ENCODE data around the gene BMP8B. TPM values are rescaled to one million over a fixed set of nuclear protein-coding genes. Genes with fewer than 3 reads are reported as not detected.
"Not testable (repeated sequence)": the region's sequence is repeated elsewhere in the genome, so short reads cannot be mapped to it uniquely, and the experiment has no call there.

BMP8B gene
- total RNA-seq, 2 experiments from 2014 or later, result 0.91 to 0.94 TPM

GRCh38 chr1:39817091-39817932 lies 28.6 kb upstream of the BMP8B start:
- ChIA-PET POLR2A (interaction anchor here (1.1 kb wide), 1 partner anchor 191 kb away, joined by 4 read pairs; no protein-coding TSS in a partner anchor), CTCF (interaction anchor here (0.7 to 2.6 kb wide), 8 partner anchors 17 to 214 kb away, joined by 3 to 8 read pairs (median 3); no protein-coding TSS in a partner anchor)

DNA sequence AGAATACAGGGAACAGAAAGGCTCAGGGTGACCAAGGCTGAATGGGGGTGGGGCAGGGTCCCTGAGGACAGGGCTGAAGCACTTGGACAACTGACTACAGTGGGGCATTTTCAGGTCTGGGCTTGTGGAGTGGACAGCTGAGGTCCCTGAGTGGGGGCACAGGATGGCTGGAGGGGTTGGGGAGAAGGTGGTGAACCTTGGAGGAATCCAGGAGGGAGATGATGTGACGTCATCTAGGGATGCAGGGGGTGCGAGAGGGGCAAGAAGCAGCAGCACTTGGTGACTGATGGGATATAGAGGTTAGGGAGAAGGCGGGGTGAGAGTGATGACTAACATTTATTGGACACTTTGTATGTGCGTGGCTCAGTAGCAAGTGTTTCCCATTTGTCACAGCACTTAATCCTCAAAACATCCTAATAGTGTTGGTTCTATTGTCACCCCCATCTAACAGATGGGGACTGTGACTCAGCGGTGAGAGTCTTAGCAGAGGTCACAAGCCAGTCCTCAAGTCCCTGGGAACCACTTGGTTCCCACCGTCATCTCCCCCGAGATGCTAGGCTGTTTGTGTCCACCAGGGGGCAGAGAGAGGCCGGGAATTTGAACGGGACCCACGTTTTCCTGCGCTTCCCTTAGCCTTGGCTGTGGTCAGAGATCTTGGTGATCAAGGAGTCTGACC lies 27.9 kb upstream of the BMP8B start:
- POLR2A ChIA-PET, result no interaction called here
- CTCF ChIA-PET, result interaction anchor here (0.7 to 2.6 kb wide), 8 partner anchors 16 to 157 kb away, joined by 3 to 8 read pairs (median 4); partner anchors contain the start of gene MYCL

DNA sequence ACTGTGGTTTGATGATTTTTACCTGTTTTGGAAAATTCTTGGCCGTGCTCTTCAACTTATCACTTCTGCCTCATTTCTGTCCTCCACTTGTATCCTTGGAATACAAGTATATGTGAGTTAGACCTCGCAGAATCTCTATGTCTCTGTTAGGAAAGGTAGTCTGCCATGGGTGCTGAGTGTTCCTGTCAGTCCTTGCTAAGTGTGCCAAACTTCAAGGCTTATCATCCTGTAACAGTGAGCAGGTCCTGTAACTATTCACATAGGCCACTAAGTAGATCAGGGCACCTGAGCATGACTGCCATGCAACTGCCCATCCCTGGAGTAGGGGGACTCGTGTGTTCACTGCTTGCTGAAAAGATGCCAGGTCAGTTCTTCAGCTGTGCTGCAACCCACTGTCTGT lies 24.2 kb upstream of the BMP8B start:
- POLR2A ChIA-PET, result no interaction called here
- CTCF ChIA-PET, result no interaction called here

DNA sequence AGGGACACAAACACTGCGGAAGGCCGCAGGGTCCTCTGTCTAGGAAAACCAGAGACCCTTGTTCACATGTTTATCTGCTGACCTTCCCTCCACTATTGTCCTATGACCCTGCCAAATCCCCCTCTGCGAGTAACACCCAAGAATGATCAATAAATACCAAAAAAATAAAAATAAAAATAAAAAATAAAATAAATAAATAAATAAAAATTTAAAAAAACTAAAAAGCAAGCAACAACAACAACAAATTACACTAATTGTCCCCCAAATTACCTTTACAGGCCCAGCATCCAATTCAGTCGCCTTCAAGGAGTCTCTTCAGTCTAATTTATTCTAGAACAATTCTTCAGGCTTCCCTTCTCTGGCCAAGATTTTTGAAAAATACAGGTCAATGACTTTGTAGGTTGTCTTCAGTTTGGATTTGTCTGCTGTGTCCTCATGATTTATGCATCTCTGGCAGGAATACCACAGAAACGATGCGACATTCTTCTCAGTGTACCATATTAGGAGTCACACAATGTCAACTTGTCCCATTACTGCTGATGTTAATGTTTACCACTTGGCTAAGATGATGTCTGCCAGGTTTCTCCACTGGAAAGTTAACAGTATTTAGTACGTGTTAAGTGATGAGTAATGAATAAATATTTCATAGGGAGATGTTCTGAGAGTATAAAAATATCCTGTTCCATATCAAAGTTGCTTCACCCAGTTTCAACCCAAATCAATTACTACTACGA lies 20.3 kb upstream of the BMP8B start:
- ChIA-PET POLR2A (no interaction called here), CTCF (no interaction called here)

GRCh38 chr1:39805385-39805784 lies 16.7 kb upstream of the BMP8B start:
- ChIA-PET CTCF (no interaction called here), POLR2A (no interaction called here)

GRCh38 chr1:39802496-39803260 lies 14.0 kb upstream of the BMP8B start:
- ChIA-PET POLR2A (no interaction called here), CTCF (interaction anchor here (0.7 kb wide), 3 partner anchors 33 to 131 kb away, joined by 3 read pairs; partner anchors contain the start of gene NT5C1A)

DNA sequence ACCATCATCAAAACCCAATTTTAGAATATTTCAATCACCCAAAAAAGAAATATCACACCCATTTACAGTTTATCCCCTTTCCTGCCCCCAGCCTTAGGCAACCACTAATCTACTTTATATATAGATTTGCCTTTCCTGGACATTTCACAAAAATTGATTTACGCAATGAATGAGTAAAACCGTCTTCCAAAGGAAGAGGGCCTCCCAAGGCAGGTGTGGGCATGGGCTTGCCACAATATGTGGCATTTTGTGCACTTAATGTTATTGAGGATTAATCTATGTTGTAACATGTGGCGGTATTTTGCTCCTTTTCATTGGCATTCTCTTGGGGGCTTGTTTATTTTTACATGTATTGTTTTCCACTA lies 11.8 kb upstream of the BMP8B start:
- POLR2A ChIA-PET, result no interaction called here
- CTCF ChIA-PET, result interaction anchor here (0.6 to 2.6 kb wide), 6 partner anchors 11 to 194 kb away, joined by 3 to 19 read pairs (median 3); partner anchors contain the start of gene BMP8B

DNA sequence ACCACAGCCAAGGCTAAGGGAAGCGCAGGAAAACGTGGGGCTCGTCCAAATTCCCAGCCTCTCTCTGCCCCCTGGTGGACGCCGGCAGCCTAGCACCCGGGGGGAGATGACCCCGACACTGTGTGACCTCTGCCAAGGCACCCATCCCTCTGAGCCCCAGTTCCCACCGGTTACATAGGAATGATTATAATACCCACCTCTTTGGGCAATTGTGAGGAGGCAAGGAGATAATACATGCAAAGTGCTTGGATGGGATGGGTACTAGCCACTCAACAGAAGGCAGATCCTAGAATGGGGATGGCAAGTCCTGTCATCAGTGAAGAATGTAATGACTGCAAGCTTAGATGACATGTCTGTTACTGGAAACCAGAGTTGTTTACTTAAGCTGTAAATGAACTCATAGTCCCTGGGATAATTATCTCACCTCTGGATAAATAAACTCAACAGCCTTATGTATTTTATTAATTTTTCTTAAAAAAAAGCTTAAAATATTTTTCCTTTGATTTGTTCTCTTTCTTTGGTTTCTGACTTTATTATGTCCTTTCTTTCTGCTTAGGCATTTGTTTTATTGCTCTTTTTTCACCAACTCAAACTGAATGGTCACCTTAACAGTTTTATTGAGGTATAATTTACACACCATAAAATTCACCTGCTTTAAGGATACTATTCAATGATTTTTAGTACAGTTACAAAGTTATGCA lies 11.3 kb upstream of the BMP8B start:
- ChIA-PET POLR2A (interaction anchor here (1.1 kb wide), 1 partner anchor 11 kb away, joined by 20 read pairs; the partner anchor contains the start of gene BMP8B), CTCF (interaction anchor here (0.6 to 2.6 kb wide), 9 partner anchors 10 to 194 kb away, joined by 3 to 19 read pairs (median 3); partner anchors contain the start of gene BMP8B)

GRCh38 chr1:39798859-39799769 lies 10.4 kb upstream of the BMP8B start:
- ChIA-PET CTCF (interaction anchor here (0.6 to 2.6 kb wide), 10 partner anchors 10 to 193 kb away, joined by 3 to 19 read pairs (median 3); partner anchors contain the start of genes BMP8B and PPIE), POLR2A (interaction anchor here (0.7 to 1.3 kb wide), 4 partner anchors 10 to 207 kb away, joined by 4 to 20 read pairs (median 6); partner anchors contain the start of genes BMP8B and PPIE)

DNA sequence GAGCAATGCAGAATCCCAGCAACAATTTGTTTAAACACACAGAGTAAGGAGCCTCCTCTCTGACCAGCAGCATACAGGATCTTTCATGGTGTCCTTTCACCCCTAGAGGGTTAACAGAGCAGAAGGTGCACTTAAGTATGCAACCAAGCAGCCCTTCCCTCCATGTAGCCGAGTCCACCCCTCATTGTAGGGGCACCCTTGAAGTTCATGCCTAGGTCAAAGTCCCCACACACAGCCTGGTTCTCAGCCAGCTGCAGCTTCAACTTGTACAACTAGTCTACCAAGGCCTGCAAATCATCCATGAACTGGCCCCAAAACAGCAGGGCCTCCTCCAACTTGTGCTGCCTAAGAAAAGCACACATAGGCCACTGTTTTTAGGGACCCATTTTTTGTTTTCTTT lies 7.0 kb upstream of the BMP8B start:
- ChIA-PET POLR2A (no interaction called here), CTCF (no interaction called here)

- CTCF ChIA-PET, result no interaction called here
- POLR2A ChIA-PET, result no interaction called here
Measured at GRCh38 chr1:39791838-39792237, 3.2 kb upstream of the BMP8B start.

DNA sequence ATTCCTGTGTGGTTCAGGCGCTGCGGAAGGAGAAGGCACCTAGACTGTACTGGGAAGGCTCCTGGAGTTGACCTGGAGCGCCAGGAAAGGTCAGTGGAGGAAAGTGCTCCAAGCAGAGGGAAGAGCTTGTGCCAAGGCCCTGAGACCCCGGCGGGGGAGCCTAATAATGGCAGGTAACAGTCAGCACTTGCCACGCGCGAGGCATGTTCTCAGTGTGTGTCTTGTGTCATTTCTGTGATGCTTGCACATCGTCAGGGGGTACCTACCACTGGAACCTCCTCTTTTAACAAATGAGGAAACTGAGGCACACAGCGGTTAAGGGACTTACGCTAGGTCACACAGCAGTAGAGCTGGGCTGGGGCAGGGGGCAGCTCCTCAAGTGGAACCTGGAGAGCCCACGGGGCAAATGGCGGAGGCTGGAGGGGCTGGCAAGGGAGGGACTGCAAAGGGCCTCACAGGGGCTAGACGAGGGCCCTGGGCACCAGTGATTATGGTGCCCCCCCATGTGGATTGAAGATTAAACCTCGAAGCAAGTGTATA lies 976 bp upstream of the BMP8B start:
- ChIA-PET CTCF (interaction anchor here (0.6 to 2.9 kb wide), 2 partner anchors 9 to 91 kb away, joined by 3 to 19 read pairs; no protein-coding TSS in a partner anchor), POLR2A (interaction anchor here (1.5 kb wide), 1 partner anchor 9 kb away, joined by 20 read pairs; no protein-coding TSS in a partner anchor)

GRCh38 chr1:39788426-39788757 lies 273 bp downstream of the BMP8B start:
- POLR2A ChIA-PET, result interaction anchor here (1.5 kb wide), 1 partner anchor 11 kb away, joined by 20 read pairs; no protein-coding TSS in a partner anchor
- CTCF ChIA-PET, result interaction anchor here (2.9 kb wide), 1 partner anchor 11 kb away, joined by 19 read pairs; no protein-coding TSS in a partner anchor

DNA sequence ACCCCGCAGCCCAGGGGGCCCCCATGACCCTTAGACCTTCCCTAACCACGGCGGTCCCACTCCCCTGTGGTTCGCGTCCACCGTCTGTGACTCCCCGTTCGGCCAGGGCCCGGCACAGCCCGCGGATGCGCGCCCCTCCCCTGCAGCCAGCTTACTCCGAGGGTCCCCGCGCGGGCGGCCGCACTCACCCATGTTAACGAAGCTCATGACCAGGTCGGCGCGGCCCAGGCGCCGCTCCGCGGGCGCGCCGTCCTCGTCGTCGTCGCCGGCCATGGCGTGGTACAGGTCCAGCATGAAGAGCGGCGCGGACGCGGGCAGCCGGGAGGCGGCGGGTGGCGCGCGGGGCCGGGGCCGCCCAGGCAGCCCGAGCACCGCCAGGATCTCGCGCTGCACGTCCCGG lies 701 bp downstream of the BMP8B start:
- POLR2A ChIA-PET, result not testable (repeated sequence)
- CTCF ChIA-PET, result interaction anchor here (2.5 kb wide), 1 partner anchor 11 kb away, joined by 9 read pairs; no protein-coding TSS in a partner anchor

DNA sequence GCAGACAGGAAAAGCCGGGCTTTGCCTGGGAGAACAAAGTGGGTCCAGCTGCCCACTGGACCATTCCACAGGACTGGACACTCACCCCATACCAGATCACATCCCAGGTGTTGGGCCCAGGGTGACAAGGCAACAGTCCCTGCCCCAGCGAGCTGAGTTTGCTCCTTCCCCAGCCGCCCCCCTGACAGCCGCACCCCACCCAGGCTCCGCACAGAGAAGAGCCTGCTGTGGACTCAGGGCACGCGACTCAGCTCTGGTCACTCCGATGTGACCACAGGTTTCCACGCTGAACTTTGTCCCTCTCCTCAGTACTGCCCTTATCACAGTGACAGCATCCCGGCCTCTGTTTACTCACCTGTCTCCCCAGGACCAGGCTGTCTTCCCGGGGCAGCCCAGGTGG lies 1.2 kb downstream of the BMP8B start:
- ChIA-PET POLR2A (no interaction called here), CTCF (interaction anchor here (2.5 kb wide), 1 partner anchor 11 kb away, joined by 9 read pairs; no protein-coding TSS in a partner anchor)

DNA sequence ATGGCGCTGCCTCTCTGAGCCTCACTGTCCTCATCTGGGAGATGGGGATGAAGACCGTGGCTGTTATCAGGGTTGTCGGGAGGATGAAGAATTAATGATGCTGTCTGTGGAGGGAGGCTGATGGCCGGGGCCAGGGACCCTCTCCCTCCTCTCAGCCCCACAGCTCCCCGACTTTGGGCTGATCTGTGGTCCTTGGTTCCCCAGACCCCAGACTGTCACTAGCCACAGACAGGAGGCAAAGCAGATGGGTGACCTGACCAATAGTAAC lies 1.6 kb downstream of the BMP8B start:
- POLR2A ChIA-PET, result not testable (repeated sequence)
- CTCF ChIA-PET, result interaction anchor here (2.5 kb wide), 1 partner anchor 11 kb away, joined by 9 read pairs; no protein-coding TSS in a partner anchor
